Right lobe of liver (tissue), 4 donors: ENCODE data around the gene DPP10.

Experiments used
- POLR2A ChIP-seq: fragments of 450-650 bp; IDR thresholded peaks from one replicate; pipeline ENCODE4 v1.6.1; 2017; ENCODE audit warnings: antibody characterized with exemption, mild to moderate bottlenecking
- TF ChIP-seq, protein P1 (sequence below), 4 donors: fragments of 200-600 bp in 3 of 4; fragments of 450-650 bp in 1 of 4; IDR thresholded peaks; one replicate each; pipeline versions ENCODE4 v1.5.1 to v1.8.0; 2016 to 2022; ENCODE audit warnings: antibody characterized with exemption in 4 of 4, mild to moderate bottlenecking in 2 of 4
- donor health status: DM: no; HTN: no; CAD: no.
- donor health status: DM: no; HTN: no; CAD: no.
- donor health status: DM: no; HTN: yes; CAD: no.

DNA sequence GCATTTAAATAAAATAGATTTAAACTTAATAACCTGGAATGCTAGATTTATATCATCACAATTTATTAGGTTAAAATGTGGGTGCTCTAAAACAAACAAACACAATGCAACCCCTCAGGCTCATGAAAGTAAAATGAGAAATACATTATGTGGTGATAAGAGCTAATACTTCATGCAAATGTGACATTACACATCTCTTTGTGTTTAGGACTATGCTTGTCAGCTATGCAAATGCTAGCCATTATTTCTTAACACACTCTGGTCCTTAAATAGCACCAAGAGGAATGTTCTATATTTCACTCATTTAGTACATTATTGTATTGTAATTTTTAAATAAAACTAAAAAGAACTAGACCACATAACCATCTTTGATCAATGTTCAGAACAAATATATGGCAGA is 627.6 kb downstream of the DPP10 start:
- TF ChIP-seq, protein P1, sequence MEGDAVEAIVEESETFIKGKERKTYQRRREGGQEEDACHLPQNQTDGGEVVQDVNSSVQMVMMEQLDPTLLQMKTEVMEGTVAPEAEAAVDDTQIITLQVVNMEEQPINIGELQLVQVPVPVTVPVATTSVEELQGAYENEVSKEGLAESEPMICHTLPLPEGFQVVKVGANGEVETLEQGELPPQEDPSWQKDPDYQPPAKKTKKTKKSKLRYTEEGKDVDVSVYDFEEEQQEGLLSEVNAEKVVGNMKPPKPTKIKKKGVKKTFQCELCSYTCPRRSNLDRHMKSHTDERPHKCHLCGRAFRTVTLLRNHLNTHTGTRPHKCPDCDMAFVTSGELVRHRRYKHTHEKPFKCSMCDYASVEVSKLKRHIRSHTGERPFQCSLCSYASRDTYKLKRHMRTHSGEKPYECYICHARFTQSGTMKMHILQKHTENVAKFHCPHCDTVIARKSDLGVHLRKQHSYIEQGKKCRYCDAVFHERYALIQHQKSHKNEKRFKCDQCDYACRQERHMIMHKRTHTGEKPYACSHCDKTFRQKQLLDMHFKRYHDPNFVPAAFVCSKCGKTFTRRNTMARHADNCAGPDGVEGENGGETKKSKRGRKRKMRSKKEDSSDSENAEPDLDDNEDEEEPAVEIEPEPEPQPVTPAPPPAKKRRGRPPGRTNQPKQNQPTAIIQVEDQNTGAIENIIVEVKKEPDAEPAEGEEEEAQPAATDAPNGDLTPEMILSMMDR (IDR thresholded peaks at IDR 0.05) = no peak
- no peak for TF ChIP-seq POLR2A
